Right hindlimb (tissue), 1 donor: Measurements from ENCODE around the gene CFAP65.

ENCODE experiments used
- DNase-seq: peaks from one replicate; pipeline ENCODE4 v3.0.0-alpha.2; 2018

The CFAP65 gene

GRCh38 chr2:219031005-219031738 is 10.1 kb downstream of the CFAP65 start:
- no peak for DNase-seq

GRCh38 chr2:219030177-219030940 is 11.0 kb downstream of the CFAP65 start:
- no peak for DNase-seq

- peak; percentile 69 for DNase-seq
Observed at GRCh38 chr2:219029829-219030165, 11.5 kb downstream of the CFAP65 start.

DNA sequence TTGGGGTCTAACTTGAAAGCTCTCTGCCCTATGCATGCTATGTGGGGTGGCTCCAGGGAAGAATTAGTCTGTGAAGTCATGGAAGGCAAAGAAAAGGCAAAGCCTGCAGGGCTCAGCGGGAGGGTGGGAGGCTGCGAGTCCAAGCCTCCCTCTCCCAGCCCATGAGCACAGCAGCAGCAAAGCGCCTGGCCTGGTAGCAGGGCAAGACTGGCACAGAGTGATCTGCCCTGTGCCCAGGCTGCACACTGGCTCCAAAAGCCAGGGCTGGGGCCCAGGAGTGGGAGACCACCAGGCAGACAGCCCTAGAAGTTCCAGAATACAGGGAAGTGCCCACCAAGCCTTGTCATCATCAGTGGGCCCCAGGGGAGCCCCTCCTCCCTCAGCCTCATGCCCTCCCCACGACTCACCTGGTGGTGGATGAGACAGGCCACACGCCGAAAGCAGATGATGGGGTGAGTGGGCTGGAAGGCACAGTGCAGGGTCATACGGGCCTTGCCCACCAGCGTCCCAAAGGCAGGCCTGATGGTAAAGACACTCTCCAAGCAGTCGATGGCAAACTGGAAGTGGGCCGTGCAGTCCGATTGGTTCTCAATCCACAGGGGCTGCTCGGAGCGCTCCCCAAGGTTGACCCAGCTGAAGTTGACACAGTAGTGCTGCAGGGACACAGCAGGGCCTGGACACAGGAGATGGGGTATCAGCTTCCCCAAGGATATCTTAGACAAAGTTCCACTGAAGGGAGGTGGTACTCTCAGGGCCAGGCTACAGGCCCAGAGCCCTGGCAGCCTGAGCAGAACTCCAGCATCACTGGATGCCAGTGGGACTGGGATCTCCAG is 12.1 kb downstream of the CFAP65 start:
- no peak for DNase-seq

- DNase-seq, result no peak
Observed at GRCh38 chr2:219028141-219028540, 13.2 kb downstream of the CFAP65 start.

GRCh38 chr2:219027511-219028055 is 13.7 kb downstream of the CFAP65 start:
- DNase-seq, result no peak

DNA sequence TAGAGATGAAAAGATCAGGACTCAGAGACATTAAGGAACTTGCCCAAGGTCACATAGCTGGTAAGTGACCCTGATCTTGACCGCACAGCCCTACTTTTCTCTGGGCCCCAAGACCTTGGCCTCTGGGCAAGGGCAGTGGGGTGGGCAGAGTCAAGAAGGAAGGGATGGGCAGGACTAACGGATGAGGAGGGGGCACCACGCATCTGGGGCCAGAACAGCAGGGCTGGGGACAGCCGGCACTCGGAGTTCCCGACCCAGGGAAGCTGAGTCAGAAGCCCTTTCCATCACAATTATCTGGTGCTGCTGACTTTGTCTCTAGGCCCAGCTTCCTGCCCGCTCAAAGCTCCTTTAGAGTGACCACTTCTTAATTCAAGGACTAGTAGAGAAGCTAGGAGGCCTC is 14.4 kb downstream of the CFAP65 start:
- DNase-seq, result no peak

DNA sequence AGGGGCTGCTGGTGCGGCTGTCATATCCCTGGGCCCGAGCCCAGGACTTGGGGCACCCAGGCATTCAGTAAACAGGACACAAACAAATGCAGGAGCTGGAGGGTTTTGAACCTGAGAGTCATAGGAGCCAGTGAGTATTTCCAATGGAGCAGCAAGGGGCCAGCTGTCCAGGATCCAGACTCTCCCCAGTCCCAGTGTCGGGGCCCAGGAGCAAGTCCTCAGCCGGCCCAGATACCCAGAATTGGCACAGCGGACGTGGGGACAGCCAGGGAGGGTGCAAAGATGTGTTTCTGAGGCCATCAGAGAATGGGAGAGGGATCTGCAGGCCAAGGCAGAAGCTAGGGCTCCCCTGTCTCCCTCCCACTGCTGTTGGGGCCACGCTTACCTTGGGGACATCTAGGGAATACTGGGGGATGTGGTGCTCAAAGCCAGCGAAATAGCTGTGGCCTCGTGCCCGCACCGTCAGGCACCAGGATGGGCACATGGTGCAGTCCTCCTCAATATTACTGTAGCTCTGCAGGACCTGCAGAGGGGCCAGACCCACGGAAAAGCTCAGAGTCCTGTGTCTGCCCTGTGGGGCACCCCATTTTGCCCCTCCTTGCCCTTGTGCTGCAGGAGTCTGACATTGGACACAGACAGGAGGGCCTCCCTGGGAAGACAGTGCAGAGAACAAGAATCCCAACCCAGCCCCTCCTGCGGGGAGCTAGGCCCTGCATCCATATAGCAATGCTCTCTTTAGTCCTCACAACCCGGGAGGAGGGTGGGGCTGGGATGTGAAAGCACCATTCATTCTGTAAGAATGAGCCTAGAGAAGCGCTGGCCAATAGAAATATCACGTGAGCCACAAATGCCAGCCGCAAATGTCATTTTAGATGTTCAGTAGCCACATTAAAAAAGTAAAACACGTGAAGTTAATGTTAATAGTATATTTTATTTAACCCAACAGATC is 15.4 kb downstream of the CFAP65 start:
- no peak for DNase-seq

- no peak for DNase-seq
Observed at GRCh38 chr2:219024059-219024458, 17.3 kb downstream of the CFAP65 start.

- no peak for DNase-seq
Observed at GRCh38 chr2:219023045-219023605, 18.2 kb downstream of the CFAP65 start.

DNA sequence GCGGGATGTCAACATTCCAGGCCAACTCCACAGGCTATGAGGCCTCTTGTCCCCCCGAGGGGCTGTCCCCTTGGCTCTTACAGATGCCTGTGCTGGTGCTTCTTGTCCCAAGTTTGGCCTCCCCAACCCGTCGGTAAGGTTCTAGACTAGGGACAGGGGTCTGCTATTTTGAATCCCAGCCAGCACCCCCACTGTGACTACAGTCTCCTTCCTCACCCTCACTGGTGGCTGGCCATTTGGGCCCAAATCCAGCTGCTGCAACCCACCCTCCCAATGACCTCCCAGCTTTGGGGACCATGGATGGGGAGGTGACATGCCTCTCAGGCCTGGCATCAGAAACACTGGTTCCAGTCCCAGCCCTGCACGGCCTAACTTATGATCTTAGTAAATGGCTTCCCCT is 18.7 kb downstream of the CFAP65 start:
- DNase-seq, result no peak

DNA sequence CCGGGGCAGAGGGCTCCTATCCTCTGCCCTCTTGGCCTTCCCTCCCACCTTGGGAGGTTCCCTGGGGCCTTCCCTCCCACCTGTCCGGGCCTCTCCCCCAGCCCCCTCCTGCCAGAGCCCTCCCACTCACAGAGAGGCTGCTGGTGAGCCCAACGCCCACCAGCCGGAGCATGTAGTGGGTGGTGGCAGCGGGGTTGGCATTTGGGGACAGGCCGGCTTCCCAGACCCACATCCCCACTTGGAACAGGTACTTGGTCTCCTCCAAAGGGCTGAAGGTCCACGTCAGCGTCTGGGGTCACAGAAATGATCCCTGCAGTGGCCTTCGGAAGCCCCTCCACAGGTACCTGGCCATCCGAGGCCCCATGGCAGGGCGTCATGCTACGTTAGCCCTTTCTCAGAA is 19.3 kb downstream of the CFAP65 start:
- no peak for DNase-seq

DNA sequence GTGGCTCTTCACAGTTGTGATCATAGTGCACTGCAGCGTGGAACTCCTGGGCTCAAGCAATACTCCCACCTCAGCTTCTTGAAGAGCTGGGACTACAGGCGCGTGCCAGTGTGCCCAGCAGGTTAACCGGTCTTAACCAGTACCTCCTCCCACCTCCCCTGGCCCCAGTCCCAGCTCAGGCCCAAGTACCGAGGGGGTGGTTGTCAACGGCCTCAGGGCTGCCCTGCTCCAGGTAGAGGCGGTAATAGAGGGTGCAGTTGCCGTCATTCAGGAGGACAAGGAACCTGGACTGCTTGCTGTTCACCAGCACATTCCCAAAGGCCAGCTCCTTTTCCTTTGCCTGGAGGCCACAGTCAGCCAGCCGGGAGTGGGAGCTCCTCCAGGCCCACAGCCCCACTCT is 19.7 kb downstream of the CFAP65 start:
- DNase-seq, result no peak

- no peak for DNase-seq
Observed at GRCh38 chr2:219020604-219021365, 20.5 kb downstream of the CFAP65 start.

- DNase-seq, result no peak
Observed at GRCh38 chr2:219019436-219019835, 21.9 kb downstream of the CFAP65 start.

DNA sequence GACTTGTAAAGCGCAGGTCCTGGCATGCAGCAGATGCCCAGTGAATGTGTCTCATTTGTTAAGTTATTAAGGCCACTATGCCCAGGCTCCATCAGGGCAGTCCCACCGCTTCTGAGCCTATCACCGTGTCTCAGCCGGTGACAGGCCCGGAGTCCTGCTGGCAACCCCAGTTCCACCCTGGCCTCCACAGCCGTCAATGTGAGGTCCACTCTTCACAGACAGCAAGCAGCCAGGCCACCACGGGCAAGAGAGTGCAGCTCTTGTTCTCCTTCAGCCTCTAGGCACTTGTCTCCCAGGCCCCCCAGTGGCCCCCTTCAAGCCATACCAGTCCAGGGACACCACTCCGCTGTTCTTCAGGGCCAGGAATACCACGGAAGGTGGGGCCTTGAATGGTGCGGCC is 22.6 kb downstream of the CFAP65 start:
- DNase-seq, result no peak

GRCh38 chr2:219018286-219018685 is 23.0 kb downstream of the CFAP65 start:
- DNase-seq, result no peak

GRCh38 chr2:219017201-219017931 is 23.9 kb downstream of the CFAP65 start:
- peak; percentile 69 for DNase-seq

DNA sequence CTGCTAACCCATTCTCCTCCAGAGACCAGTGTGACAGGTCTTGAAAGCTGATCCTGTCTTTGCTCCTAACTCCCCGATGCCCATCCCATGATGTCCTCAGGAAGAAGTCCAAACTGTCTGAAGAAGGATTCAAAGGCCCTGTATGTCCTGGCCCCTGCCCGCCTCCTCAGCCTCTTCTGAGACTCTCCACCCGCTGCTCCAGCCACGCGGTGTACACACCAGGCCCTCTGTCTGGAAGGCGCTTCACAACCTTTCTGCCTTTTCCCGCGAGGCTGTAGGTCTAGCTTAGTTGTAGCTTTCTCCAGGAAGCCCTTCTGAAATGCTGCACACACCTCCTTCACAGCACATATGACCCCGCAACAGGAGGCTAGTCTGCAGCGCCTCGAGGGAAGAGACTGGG is 24.6 kb downstream of the CFAP65 start:
- DNase-seq, result no peak

DNA sequence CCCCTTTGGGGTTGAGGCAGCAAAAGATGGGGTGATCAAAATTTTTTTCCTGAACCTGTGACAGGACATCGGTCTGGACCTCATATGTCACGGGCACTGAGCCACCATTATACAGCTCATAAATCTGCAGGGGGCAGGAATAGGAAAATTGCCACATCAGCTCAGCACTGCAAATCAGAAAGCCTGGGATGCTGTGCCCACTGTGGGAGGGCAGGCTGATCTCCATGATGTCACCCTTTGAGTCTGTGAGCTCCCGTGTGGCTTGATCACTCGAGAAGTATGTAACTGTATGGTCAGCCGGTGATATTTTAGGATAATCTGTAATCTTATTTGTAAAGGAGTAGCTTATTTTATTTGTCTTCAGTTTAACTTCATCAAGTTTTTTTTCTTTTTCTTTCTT is 30.4 kb downstream of the CFAP65 start:
- DNase-seq, result no peak
